EL (cell line): ENCODE data around the gene SLC35F2.
"Not testable (repeated sequence)": the region's sequence is repeated elsewhere in the genome, so short reads cannot be mapped to it uniquely, and the experiment has no call there.

ENCODE experiments used
- DNase-seq: peaks from one replicate; pipeline ENCODE4 v3.0.0-alpha.2; 2016

SLC35F2 gene

GRCh38 chr11:107858217-107859070 is at the start of gene SLC35F2:
SLC35F2 (minus strand) TSS chr11:107858787; CDS start chr11:107858767, 20 bp downstream.
- DNase-seq: peak; percentile 78

- DNase-seq: no peak
Measured at GRCh38 chr11:107908211-107908610, 49.6 kb upstream of the SLC35F2 start.

- DNase-seq: peak; percentile 30
Measured at GRCh38 chr11:107898270-107898669, 39.7 kb upstream of the SLC35F2 start.

GRCh38 chr11:107882095-107882820 is 23.7 kb upstream of the SLC35F2 start:
- DNase-seq: no peak

GRCh38 chr11:107881471-107881870 is 22.9 kb upstream of the SLC35F2 start:
- DNase-seq: not testable (repeated sequence)

GRCh38 chr11:107876141-107876540 is 17.6 kb upstream of the SLC35F2 start:
- no peak for DNase-seq

- no peak for DNase-seq
Measured at GRCh38 chr11:107864591-107864990, 6.0 kb upstream of the SLC35F2 start.

- no peak for DNase-seq
Measured at GRCh38 chr11:107860688-107861087, 2.1 kb upstream of the SLC35F2 start.

GRCh38 chr11:107860240-107860620 is 1.6 kb upstream of the SLC35F2 start:
- DNase-seq: not testable (repeated sequence)

GRCh38 chr11:107859459-107860239 is 1.1 kb upstream of the SLC35F2 start:
- DNase-seq: peak; percentile 35

- peak; percentile 41 for DNase-seq
Measured at GRCh38 chr11:107857550-107858216, 904 bp downstream of the SLC35F2 start.

GRCh38 chr11:107856981-107857517 is 1.5 kb downstream of the SLC35F2 start:
- DNase-seq: peak; percentile 11

- no peak for DNase-seq
Measured at GRCh38 chr11:107856180-107856980, 2.2 kb downstream of the SLC35F2 start.

- DNase-seq: no peak
Measured at GRCh38 chr11:107853070-107853469, 5.5 kb downstream of the SLC35F2 start.

- DNase-seq: no peak
Measured at GRCh38 chr11:107851704-107852310, 6.8 kb downstream of the SLC35F2 start.

GRCh38 chr11:107849790-107850189 is 8.8 kb downstream of the SLC35F2 start:
- no peak for DNase-seq

- DNase-seq: no peak
Measured at GRCh38 chr11:107848345-107848744, 10.2 kb downstream of the SLC35F2 start.

- no peak for DNase-seq
Measured at GRCh38 chr11:107847184-107847583, 11.4 kb downstream of the SLC35F2 start.

- peak; percentile 77 for DNase-seq
Measured at GRCh38 chr11:107844041-107844440, 14.5 kb downstream of the SLC35F2 start.

- DNase-seq: no peak
Measured at GRCh38 chr11:107842412-107843100, 16.0 kb downstream of the SLC35F2 start.
